ENCODE data around the gene RMDN3. TPM values are rescaled to one million over a fixed set of nuclear protein-coding genes. Genes with fewer than 3 reads are reported as not detected.

The RMDN3 gene
- total and polyA plus RNA-seq, 2 of the 13 experiments (the other 11 are each of a cell fraction or from before 2014, with no cell fraction given): 16.8 to 19.5 TPM

DNA sequence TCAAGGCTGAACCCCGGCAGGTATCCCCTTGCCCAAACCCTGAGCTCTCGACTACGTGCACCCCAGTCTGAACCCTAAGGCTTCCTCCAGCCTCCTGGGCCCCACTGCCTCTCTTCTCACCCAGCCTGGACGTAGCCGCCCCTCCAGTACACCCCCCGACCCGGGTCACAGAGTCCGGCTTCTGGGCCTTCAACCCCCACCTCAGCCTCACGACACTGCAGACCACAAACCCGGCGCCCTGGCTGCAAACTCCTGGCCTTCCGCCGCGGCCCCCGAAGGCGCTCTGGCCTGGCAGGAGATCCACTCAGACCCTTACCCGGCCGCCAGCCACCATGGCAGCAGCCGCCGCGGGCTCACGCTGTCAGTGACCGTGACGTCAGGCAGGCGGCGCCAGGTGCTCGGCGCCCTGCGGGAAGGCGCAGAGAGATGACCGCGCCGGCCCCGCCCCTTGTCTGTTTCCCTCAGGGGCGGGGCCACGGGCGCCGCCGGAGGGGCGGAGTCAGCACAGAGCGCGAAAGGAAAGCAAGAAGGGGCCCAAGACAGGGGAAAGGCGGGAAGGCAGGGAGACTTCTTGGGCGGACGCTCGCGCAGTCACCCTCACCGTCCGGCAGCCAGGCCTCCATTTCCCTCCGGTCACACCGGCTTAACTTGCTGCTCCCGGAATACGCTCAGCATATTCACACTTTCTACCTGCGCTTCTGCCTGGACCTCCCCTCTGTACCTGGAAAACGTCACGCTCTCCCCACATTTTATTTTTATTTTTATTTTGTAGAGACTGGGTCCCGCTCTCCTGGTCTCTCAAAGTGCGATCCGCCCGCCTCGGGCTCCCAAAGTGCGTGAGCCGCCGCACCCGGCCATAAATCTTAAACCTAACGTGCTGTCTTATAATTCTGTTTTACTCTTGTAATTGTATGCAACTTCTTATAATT lies at the start of gene RMDN3 (continued):
- TF ChIP-seq, protein P1, sequence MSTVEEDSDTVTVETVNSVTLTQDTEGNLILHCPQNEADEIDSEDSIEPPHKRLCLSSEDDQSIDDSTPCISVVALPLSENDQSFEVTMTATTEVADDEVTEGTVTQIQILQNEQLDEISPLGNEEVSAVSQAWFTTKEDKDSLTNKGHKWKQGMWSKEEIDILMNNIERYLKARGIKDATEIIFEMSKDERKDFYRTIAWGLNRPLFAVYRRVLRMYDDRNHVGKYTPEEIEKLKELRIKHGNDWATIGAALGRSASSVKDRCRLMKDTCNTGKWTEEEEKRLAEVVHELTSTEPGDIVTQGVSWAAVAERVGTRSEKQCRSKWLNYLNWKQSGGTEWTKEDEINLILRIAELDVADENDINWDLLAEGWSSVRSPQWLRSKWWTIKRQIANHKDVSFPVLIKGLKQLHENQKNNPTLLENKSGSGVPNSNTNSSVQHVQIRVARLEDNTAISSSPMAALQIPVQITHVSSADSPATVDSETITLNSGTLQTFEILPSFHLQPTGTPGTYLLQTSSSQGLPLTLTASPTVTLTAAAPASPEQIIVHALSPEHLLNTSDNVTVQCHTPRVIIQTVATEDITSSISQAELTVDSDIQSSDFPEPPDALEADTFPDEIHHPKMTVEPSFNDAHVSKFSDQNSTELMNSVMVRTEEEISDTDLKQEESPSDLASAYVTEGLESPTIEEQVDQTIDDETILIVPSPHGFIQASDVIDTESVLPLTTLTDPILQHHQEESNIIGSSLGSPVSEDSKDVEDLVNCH (CRISPR knock-in tag; IDR thresholded peaks at IDR 0.05): no peak
- peak; percentile 59 for TF ChIP-seq ZNF816 (CRISPR knock-in tag; IDR thresholded peaks at IDR 0.05; ENCODE audit: borderline replicate concordance)
- no peak for TF ChIP-seq ZNF879 (CRISPR knock-in tag; IDR thresholded peaks at IDR 0.05)
- no peak for TF ChIP-seq NFE2 (CRISPR knock-in tag; IDR thresholded peaks at IDR 0.05)
- TF ChIP-seq, protein P2, sequence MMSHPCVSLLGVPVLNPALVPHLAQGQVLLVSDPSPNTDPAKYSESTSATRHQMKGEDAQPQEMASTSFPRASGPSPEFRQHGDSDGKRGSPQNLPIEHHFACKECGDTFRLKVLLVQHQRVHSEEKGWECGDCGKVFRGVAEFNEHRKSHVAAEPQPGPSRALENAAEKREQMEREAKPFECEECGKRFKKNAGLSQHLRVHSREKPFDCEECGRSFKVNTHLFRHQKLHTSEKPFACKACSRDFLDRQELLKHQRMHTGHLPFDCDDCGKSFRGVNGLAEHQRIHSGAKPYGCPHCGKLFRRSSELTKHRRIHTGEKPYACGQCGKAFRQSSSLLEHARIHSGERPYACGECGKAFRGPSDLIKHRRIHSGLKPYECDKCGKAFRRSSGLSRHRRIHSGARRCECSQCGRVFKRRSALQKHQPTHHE (CRISPR knock-in tag; IDR thresholded peaks at IDR 0.05; ENCODE audit: borderline replicate concordance): no peak
- no peak for TF ChIP-seq GATAD2A (CRISPR knock-in tag; IDR thresholded peaks at IDR 0.05)
- TF ChIP-seq NFYB (CRISPR knock-in tag; IDR thresholded peaks at IDR 0.05): no peak; the same call in 1 of the 2 replicates
- TF ChIP-seq, protein P3, sequence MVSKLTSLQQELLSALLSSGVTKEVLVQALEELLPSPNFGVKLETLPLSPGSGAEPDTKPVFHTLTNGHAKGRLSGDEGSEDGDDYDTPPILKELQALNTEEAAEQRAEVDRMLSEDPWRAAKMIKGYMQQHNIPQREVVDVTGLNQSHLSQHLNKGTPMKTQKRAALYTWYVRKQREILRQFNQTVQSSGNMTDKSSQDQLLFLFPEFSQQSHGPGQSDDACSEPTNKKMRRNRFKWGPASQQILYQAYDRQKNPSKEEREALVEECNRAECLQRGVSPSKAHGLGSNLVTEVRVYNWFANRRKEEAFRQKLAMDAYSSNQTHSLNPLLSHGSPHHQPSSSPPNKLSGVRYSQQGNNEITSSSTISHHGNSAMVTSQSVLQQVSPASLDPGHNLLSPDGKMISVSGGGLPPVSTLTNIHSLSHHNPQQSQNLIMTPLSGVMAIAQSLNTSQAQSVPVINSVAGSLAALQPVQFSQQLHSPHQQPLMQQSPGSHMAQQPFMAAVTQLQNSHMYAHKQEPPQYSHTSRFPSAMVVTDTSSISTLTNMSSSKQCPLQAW (CRISPR knock-in tag; IDR thresholded peaks at IDR 0.05): peak; percentile 77
- peak; percentile 78; the same call in 1 of the 2 replicates for TF ChIP-seq ZNF34 (CRISPR knock-in tag; IDR thresholded peaks at IDR 0.05; ENCODE audit: borderline replicate concordance)
- TF ChIP-seq ZNF672 (CRISPR knock-in tag; IDR thresholded peaks at IDR 0.05): no peak
- TF ChIP-seq, protein P4, sequence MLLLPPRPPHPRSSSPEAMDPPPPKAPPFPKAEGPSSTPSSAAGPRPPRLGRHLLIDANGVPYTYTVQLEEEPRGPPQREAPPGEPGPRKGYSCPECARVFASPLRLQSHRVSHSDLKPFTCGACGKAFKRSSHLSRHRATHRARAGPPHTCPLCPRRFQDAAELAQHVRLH (CRISPR knock-in tag; IDR thresholded peaks at IDR 0.05; ENCODE audit: borderline replicate concordance, low read depth): 0 out of 2 replicates have a peak, but pooled peaks have one; percentile 21
- TF ChIP-seq ATRX (CRISPR knock-in tag; IDR thresholded peaks at IDR 0.05; ENCODE audit: borderline replicate concordance): no peak
- no peak for TF ChIP-seq ELF4 (CRISPR knock-in tag; IDR thresholded peaks at IDR 0.05; ENCODE audit: borderline replicate concordance)
- TF ChIP-seq SNAI1 (CRISPR knock-in tag; IDR thresholded peaks at IDR 0.05; ENCODE audit: borderline replicate concordance): peak; percentile 79; the same call in 1 of the 2 replicates
- no peak for TF ChIP-seq ZNF264 (CRISPR knock-in tag; IDR thresholded peaks at IDR 0.05)
- peak; percentile 84 for TF ChIP-seq MXD4 (CRISPR knock-in tag; IDR thresholded peaks at IDR 0.05)
- TF ChIP-seq, protein P5, sequence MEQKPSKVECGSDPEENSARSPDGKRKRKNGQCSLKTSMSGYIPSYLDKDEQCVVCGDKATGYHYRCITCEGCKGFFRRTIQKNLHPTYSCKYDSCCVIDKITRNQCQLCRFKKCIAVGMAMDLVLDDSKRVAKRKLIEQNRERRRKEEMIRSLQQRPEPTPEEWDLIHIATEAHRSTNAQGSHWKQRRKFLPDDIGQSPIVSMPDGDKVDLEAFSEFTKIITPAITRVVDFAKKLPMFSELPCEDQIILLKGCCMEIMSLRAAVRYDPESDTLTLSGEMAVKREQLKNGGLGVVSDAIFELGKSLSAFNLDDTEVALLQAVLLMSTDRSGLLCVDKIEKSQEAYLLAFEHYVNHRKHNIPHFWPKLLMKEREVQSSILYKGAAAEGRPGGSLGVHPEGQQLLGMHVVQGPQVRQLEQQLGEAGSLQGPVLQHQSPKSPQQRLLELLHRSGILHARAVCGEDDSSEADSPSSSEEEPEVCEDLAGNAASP (CRISPR knock-in tag; IDR thresholded peaks at IDR 0.05; ENCODE audit: borderline replicate concordance): no peak
- TF ChIP-seq, protein P6, sequence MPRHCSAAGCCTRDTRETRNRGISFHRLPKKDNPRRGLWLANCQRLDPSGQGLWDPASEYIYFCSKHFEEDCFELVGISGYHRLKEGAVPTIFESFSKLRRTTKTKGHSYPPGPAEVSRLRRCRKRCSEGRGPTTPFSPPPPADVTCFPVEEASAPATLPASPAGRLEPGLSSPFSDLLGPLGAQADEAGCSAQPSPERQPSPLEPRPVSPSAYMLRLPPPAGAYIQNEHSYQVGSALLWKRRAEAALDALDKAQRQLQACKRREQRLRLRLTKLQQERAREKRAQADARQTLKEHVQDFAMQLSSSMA (CRISPR knock-in tag; IDR thresholded peaks at IDR 0.05): 0 out of 2 replicates have a peak, but pooled peaks have one; percentile 51

Data from HepG2 (cell line).